Measurements from ENCODE around the gene RPS28. TPM values are rescaled to one million over a fixed set of nuclear protein-coding genes. Genes with fewer than 3 reads are reported as not detected.

RPS28 gene
- total RNA-seq, 1 donor from 2014 or later, result 967 TPM

DNA sequence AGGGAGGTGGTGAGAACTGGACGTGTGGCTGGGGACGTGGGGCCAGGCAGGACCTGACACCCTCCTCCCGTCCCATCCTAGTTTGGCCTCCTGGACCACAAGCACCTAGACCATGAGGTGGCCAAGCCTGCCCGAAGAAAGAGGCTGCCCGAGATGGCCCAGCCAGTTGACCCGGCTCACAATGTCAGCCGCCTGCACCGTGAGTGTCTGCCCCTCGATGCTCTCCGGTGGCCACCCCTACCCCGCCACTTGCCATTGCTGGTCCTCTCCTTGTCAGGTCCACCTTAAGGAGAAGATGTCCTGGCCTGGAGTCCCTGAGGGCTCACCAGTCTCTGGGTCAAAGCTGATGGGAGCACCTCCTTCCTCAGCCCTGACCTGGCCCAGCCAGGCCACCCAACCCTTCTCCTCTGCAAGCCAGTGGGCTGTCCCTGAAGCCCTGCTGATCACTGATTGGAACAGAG, 44.9 kb downstream of the RPS28 start:
- H3K9me3 ChIP-seq (replicated peaks), result no peaks in the 10 kb centered on the region
- H3K4me1 ChIP-seq, result peaks cover 96% of the 10 kb centered on the region
- TF ChIP-seq, protein P1, sequence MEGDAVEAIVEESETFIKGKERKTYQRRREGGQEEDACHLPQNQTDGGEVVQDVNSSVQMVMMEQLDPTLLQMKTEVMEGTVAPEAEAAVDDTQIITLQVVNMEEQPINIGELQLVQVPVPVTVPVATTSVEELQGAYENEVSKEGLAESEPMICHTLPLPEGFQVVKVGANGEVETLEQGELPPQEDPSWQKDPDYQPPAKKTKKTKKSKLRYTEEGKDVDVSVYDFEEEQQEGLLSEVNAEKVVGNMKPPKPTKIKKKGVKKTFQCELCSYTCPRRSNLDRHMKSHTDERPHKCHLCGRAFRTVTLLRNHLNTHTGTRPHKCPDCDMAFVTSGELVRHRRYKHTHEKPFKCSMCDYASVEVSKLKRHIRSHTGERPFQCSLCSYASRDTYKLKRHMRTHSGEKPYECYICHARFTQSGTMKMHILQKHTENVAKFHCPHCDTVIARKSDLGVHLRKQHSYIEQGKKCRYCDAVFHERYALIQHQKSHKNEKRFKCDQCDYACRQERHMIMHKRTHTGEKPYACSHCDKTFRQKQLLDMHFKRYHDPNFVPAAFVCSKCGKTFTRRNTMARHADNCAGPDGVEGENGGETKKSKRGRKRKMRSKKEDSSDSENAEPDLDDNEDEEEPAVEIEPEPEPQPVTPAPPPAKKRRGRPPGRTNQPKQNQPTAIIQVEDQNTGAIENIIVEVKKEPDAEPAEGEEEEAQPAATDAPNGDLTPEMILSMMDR (IDR thresholded peaks at IDR 0.05; ENCODE audit: borderline replicate concordance), result no peak
- no peak for DNase-seq
- peak overlapping the region; percentile 88 for H3K27ac ChIP-seq (replicated peaks)
- H3K36me3 ChIP-seq, result peaks cover 23% of the 10 kb centered on the region
- peak overlapping the region; percentile 80 for H3K4me3 ChIP-seq
- no peaks in the 10 kb centered on the region for H3K27me3 ChIP-seq (ENCODE audit: low read depth)
- intact Hi-C loops (cut with micrococcal nuclease), result no loop called here

DNA sequence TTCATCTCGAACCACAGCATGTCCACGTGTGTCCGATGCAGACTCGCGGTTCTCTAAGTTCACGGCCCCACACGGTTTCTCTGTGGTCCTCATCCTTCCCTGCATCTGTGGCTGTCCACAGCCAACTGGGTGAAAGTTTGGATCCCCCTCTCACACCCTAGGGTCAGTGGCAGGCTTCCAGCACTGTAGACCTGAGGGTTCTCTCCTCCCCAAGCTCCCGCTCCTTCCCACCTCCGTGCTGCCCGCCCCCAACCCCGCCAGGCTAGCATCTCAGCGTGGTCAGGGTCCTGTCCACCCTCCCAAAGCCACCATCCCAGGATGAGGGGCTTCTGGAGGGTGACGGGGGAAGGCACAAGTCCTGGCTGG, 45.6 kb downstream of the RPS28 start:
- H3K4me1 ChIP-seq, result peaks cover 93% of the 10 kb centered on the region
- peaks cover 31% of the 10 kb centered on the region for H3K36me3 ChIP-seq
- H3K4me3 ChIP-seq, result peak overlapping the region; percentile 80
- no peaks in the 10 kb centered on the region for H3K9me3 ChIP-seq (replicated peaks)
- peak overlapping the region; percentile 88 for H3K27ac ChIP-seq (replicated peaks)
- no peak for DNase-seq
- TF ChIP-seq, protein P1 (IDR thresholded peaks at IDR 0.05; ENCODE audit: borderline replicate concordance), result no peak
- intact Hi-C loops (cut with micrococcal nuclease), result no loop called here
- H3K27me3 ChIP-seq (ENCODE audit: low read depth), result no peaks in the 10 kb centered on the region

DNA sequence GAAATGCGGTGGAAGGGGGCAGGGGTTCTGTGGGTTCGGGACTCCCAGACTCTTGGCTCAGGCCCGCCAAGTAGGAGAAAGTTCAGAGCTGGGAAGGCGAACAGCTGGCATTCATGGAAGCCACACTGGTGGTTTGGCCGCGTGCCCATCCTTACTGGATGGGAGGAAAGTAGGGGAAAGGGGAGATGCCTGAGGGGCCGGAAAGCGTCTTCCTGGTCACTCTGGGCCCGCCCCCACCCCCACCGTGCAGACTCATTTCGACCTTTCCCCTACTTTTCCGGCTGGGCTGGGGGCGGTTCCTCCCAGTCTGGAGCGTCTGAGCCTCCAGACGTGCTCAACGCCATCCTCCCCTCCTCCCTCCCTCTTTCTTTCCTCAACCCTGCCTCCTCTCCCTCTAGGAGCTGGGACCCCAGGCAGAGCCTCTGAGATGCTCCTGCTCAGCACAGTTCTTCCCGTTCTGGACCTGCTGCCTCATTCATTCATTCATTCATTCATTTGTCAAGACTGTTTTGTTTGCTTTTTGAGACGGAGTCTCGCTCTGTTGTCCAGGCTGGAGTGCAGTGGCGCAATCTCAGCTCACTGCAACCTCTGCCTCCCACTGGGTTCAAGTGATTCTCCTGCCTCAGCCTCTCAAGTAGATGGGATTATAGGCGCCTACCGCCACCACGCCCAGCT, 46.2 kb downstream of the RPS28 start:
- DNase-seq, result peak; percentile 91
- Histone ChIP-seq H3K27ac (replicated peaks) (peak overlapping the region; percentile 88), H3K27me3 (ENCODE audit: low read depth) (no peaks in the 10 kb centered on the region), H3K4me3 (peak overlapping the region; percentile 80), H3K4me1 (peaks cover 88% of the 10 kb centered on the region), H3K36me3 (peaks cover 37% of the 10 kb centered on the region), H3K9me3 (replicated peaks) (no peaks in the 10 kb centered on the region)
- intact Hi-C loops (cut with micrococcal nuclease), result no loop called here
- TF ChIP-seq, protein P1 (IDR thresholded peaks at IDR 0.05; ENCODE audit: borderline replicate concordance), result no peak

DNA sequence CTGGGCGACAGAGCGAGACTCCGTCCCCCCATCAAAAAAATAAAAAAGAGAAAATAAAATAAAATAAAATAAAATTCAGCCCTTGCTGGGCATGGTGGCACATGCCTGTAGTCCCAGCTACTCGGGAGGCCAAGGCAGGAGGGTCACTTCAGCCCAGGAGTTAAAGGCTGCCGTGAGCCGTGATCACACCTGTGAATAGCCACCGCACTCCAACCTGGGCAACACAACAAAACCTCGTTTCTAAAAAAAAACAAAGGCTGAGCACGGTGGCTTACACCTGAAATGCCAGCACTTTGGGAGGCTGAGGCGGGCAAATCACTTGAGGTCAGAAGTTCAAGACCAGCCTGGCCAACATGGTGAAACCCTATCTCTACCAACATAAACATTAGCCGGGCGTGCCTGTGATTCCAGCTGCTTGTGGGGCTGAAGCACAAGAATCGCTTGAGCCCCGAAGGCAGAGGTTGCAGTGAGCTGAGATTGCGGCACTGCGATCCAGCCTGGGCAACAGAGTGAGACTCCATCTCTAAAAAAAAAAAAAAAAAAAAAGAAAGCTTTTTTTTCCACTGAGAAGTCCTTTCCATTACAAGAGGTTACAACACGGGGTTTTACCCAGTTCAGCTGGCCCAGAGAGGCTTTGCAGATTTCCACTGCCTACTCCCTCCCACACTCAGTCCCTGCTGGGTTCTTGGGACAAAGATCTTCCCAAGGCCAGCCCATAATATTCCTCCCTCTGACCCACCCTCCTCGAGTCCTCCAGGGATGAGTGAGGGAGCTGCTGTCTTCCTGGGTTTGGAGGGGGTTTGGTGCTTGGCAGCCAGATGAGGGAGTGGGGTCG, 49.1 kb downstream of the RPS28 start:
- Histone ChIP-seq H3K27me3 (ENCODE audit: low read depth) (no peaks in the 10 kb centered on the region), H3K36me3 (peaks cover 59% of the 10 kb centered on the region), H3K4me1 (peaks cover 70% of the 10 kb centered on the region), H3K4me3 (no peak overlapping the region), H3K9me3 (replicated peaks) (no peaks in the 10 kb centered on the region), H3K27ac (replicated peaks) (peak overlapping the region; percentile 50)
- TF ChIP-seq, protein P1 (IDR thresholded peaks at IDR 0.05; ENCODE audit: borderline replicate concordance), result no peak
- no peak for DNase-seq
- intact Hi-C loops (cut with micrococcal nuclease), result no loop called here

DNA sequence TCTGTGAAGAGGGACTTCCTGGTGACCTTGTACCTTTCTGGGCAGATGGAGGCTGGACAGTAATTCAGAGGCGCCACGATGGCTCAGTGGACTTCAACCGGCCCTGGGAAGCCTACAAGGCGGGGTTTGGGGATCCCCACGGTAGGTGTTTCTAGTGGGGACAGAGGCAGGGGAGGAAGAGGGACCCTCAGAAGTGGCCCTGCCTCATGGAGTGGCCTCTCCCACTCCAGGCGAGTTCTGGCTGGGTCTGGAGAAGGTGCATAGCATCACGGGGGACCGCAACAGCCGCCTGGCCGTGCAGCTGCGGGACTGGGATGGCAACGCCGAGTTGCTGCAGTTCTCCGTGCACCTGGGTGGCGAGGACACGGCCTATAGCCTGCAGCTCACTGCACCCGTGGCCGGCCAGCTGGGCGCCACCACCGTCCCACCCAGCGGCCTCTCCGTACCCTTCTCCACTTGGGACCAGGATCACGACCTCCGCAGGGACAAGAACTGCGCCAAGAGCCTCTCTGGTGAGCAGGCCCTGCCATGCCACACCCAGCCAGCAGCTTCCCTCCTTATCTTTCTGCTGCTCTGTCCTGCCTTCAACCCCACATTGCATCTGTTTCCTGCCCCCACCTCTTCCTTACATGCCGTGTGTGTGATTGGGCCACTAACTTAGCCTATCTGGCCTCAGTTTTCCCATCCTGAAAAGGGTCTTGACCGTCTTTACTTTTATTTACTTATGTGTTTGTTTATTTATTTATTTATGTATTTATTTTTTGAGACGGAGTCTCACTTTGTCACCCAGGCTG, 49.9 kb downstream of the RPS28 start:
- Histone ChIP-seq H3K27ac (replicated peaks) (peak overlapping the region; percentile 50), H3K4me1 (peaks cover 62% of the 10 kb centered on the region), H3K4me3 (no peak overlapping the region), H3K27me3 (ENCODE audit: low read depth) (no peaks in the 10 kb centered on the region), H3K9me3 (replicated peaks) (no peaks in the 10 kb centered on the region), H3K36me3 (peaks cover 59% of the 10 kb centered on the region)
- DNase-seq, result no peak
- TF ChIP-seq, protein P1 (IDR thresholded peaks at IDR 0.05; ENCODE audit: borderline replicate concordance), result no peak
- intact Hi-C loops (cut with micrococcal nuclease), result no loop called here

Data from left ventricle myocardium inferior (tissue), 1 donor.